ENCODE results near the gene MRPS18B.
A peak's percentile ranks its signal among the peaks of the same experiment; 100 is the strongest.
"Not testable (repeated sequence)": the region's sequence is repeated elsewhere in the genome, so short reads cannot be mapped to it uniquely, and the experiment has no call there.

Gene MRPS18B

GRCh38 chr6:30617565-30618269 is at the start of gene MRPS18B:
Gene MRPS18B, plus strand, starts transcription at chr6:30617840. Its CDS starts 26 bp downstream, at chr6:30617866.
- H3K4me3 ChIP-seq (ENCODE audit: low read depth, low read length), result peak within 1 kb of the TSS; percentile 100

GRCh38 chr6:30568245-30568644 is 49.4 kb upstream of the MRPS18B start:
- no peak overlapping the region for H3K4me3 ChIP-seq (ENCODE audit: low read depth, low read length)

GRCh38 chr6:30570263-30570662 is 47.4 kb upstream of the MRPS18B start:
- H3K4me3 ChIP-seq (ENCODE audit: low read depth, low read length), result peak overlapping the region; percentile 96

GRCh38 chr6:30570740-30571074 is 46.9 kb upstream of the MRPS18B start:
- H3K4me3 ChIP-seq (ENCODE audit: low read depth, low read length), result peak overlapping the region; percentile 96

- H3K4me3 ChIP-seq (ENCODE audit: low read depth, low read length), result peak within 1 kb of the TSS; percentile 96
These were observed 46.4 kb upstream of the MRPS18B start, which contains the start of gene ABCF1 for GRCh38 chr6:30571075-30571761. Gene ABCF1, plus strand, starts transcription at chr6:30571442. Its CDS starts 46 bp downstream, at chr6:30571488.

GRCh38 chr6:30571762-30572082 is 45.9 kb upstream of the MRPS18B start:
- peak overlapping the region; percentile 96 for H3K4me3 ChIP-seq (ENCODE audit: low read depth, low read length)

GRCh38 chr6:30572148-30572547 is 45.5 kb upstream of the MRPS18B start:
- H3K4me3 ChIP-seq (ENCODE audit: low read depth, low read length), result peak overlapping the region; percentile 96

- H3K4me3 ChIP-seq (ENCODE audit: low read depth, low read length), result no peak overlapping the region
These were observed 44.5 kb upstream of the MRPS18B start for GRCh38 chr6:30573113-30573512.

- H3K4me3 ChIP-seq (ENCODE audit: low read depth, low read length), result no peak overlapping the region
These were observed 39.6 kb upstream of the MRPS18B start for GRCh38 chr6:30578051-30578450.

GRCh38 chr6:30583921-30584320 is 33.7 kb upstream of the MRPS18B start:
- no peak overlapping the region for H3K4me3 ChIP-seq (ENCODE audit: low read depth, low read length)

GRCh38 chr6:30589754-30590358 is 27.8 kb upstream of the MRPS18B start:
- H3K4me3 ChIP-seq (ENCODE audit: low read depth, low read length), result no peak overlapping the region

GRCh38 chr6:30590509-30590908 is 27.1 kb upstream of the MRPS18B start:
- H3K4me3 ChIP-seq (ENCODE audit: low read depth, low read length), result no peak overlapping the region

GRCh38 chr6:30591008-30591407 is 26.6 kb upstream of the MRPS18B start:
- no peak overlapping the region for H3K4me3 ChIP-seq (ENCODE audit: low read depth, low read length)

GRCh38 chr6:30592287-30592686 is 25.4 kb upstream of the MRPS18B start:
- H3K4me3 ChIP-seq (ENCODE audit: low read depth, low read length), result no peak overlapping the region

- not testable (repeated sequence) for H3K4me3 ChIP-seq (ENCODE audit: low read depth, low read length)
These were observed 20.1 kb upstream of the MRPS18B start for GRCh38 chr6:30597315-30598144.

GRCh38 chr6:30598912-30599624 is 18.6 kb upstream of the MRPS18B start:
- no peak overlapping the region for H3K4me3 ChIP-seq (ENCODE audit: low read depth, low read length)

GRCh38 chr6:30599625-30600324 is 17.9 kb upstream of the MRPS18B start:
- no peak overlapping the region for H3K4me3 ChIP-seq (ENCODE audit: low read depth, low read length)

- no peak overlapping the region for H3K4me3 ChIP-seq (ENCODE audit: low read depth, low read length)
These were observed 17.1 kb upstream of the MRPS18B start for GRCh38 chr6:30600451-30600961.

GRCh38 chr6:30601436-30601814 is 16.2 kb upstream of the MRPS18B start:
- H3K4me3 ChIP-seq (ENCODE audit: low read depth, low read length), result no peak overlapping the region

All from iPS-11a (cell line).